GM23338 (cell line): ENCODE measurements around the gene SON. TPM values are rescaled to one million over a fixed set of nuclear protein-coding genes. Genes with fewer than 3 reads are reported as not detected.
A peak's percentile ranks its signal among the peaks of the same experiment; 100 is the strongest.

Source experiments
- ATAC-seq: fragments of 200-7000 bp; cut with Tn5 transposase; 3 replicates; pipeline ENCODE4 v1.9.1; 2020
- DNase-seq: peaks from one replicate; pipeline ENCODE4 v3.0.0-alpha.2; 2015; ENCODE audit warnings: low spot score
- H2AFZ ChIP-seq: fragments of 200-600 bp; sonication (generic); 2 replicates; pipeline ENCODE4 v1.8.0; 2016; ENCODE audit warnings: antibody characterized with exemption, mild to moderate bottlenecking, moderate library complexity
- H3F3A ChIP-seq: fragments of 200-600 bp; sonication (generic); replicated peaks from 2 replicates; pipeline ENCODE4 v1.8.0; 2017; ENCODE audit warnings: antibody characterized with exemption, mixed run types, low read depth
- H3K27ac ChIP-seq: fragments of 200-600 bp; sonication (generic); 2 replicates; pipeline ENCODE4 v1.6.1; 2016; ENCODE audit warnings: low read depth
- H3K27me3 ChIP-seq: fragments of 200-600 bp; sonication (generic); 2 replicates; pipeline ENCODE4 v1.8.0; 2016; ENCODE audit warnings: mild to moderate bottlenecking, mixed run types, moderate library complexity; ENCODE audit not compliant: insufficient read depth
- H3K36me3 ChIP-seq: fragments of 200-600 bp; sonication (generic); 2 replicates; pipeline ENCODE4 v1.8.0; 2016; ENCODE audit warnings: mild to moderate bottlenecking; ENCODE audit not compliant: insufficient read depth
- H3K4me1 ChIP-seq: fragments of 200-600 bp; sonication (generic); 2 replicates; pipeline ENCODE4 v1.8.0; 2016; ENCODE audit warnings: mild to moderate bottlenecking, moderate library complexity; ENCODE audit not compliant: insufficient read depth
- H3K4me2 ChIP-seq: fragments of 200-600 bp; sonication (generic); 2 replicates; pipeline ENCODE4 v1.7.1; 2017; ENCODE audit warnings: mixed run types
- H3K4me3 ChIP-seq: fragments of 200-600 bp; sonication (generic); 2 replicates; pipeline ENCODE4 v1.6.1; 2016; ENCODE audit warnings: mixed run types
- H3K79me2 ChIP-seq: fragments of 200-600 bp; sonication (generic); replicated peaks from 2 replicates; pipeline ENCODE4 v1.8.0; 2017; ENCODE audit warnings: mild to moderate bottlenecking; ENCODE audit not compliant: insufficient read depth
- H3K9me2 ChIP-seq: fragments of 200-600 bp; sonication (generic); 2 replicates; pipeline ENCODE4 v1.8.0; 2017; ENCODE audit not compliant: insufficient read depth
- H4K20me1 ChIP-seq: fragments of 200-600 bp; sonication (generic); replicated peaks from 2 replicates; pipeline ENCODE4 v1.8.0; 2017; ENCODE audit warnings: mild to moderate bottlenecking; ENCODE audit not compliant: insufficient read depth
- H3K27ac Mint-ChIP-seq: 2 replicates; pipeline ENCODE4 v1.8.0; 2020; ENCODE audit warnings: inconsistent platforms, mild to moderate bottlenecking, moderate library complexity, mixed read lengths
- H3K27me3 Mint-ChIP-seq: 3 replicates; pipeline ENCODE4 v1.8.0; 2022; ENCODE audit warnings: low read depth, mild to moderate bottlenecking, moderate library complexity, mixed read lengths, inconsistent platforms; ENCODE audit not compliant: insufficient read depth, poor library complexity
- H3K36me3 Mint-ChIP-seq: 3 replicates; pipeline ENCODE4 v1.8.0; 2021; ENCODE audit warnings: low read depth, mild to moderate bottlenecking, inconsistent platforms, moderate library complexity, mixed read lengths
- H3K4me1 Mint-ChIP-seq: 3 replicates; pipeline ENCODE4 v1.8.0; 2020; ENCODE audit warnings: mild to moderate bottlenecking, inconsistent platforms, mixed read lengths
- H3K4me3 Mint-ChIP-seq: 3 replicates; pipeline ENCODE4 v1.8.0; 2021; ENCODE audit warnings: moderate library complexity, mild to moderate bottlenecking, inconsistent platforms, mixed read lengths
- H3K9me3 Mint-ChIP-seq: 3 replicates; pipeline ENCODE4 v1.8.0; 2020; ENCODE audit warnings: moderate library complexity, mild to moderate bottlenecking, inconsistent platforms, mixed read lengths
- ETS1 ChIP-seq: IDR thresholded peaks from 2 replicates; pipeline ENCODE4 v1.6.1; 2016; ENCODE audit warnings: antibody characterized with exemption
- EZH2phosphoT487 ChIP-seq: fragments of 200-600 bp; sonication (generic); IDR thresholded peaks from one replicate; pipeline ENCODE4 v1.8.1; 2018; ENCODE audit warnings: antibody characterized with exemption; ENCODE audit not compliant: unreplicated experiment
- JUNB ChIP-seq: IDR thresholded peaks from one replicate; pipeline ENCODE4 v1.6.1; 2016; ENCODE audit warnings: antibody characterized with exemption; ENCODE audit not compliant: unreplicated experiment
- NANOG ChIP-seq: IDR thresholded peaks from 2 replicates; pipeline ENCODE4 v1.6.1; 2016; ENCODE audit warnings: antibody characterized with exemption, borderline replicate concordance
- ZNF462 ChIP-seq: fragments of 250-450 bp; sonication (Bioruptor Pico); IDR thresholded peaks from 2 replicates; pipeline ENCODE4 v1.5.0; 2020; ENCODE audit warnings: mild to moderate bottlenecking, moderate library complexity
- polyA plus RNA-seq: library from polyadenylated mRNA; unstranded; fragments of >200 nt; fragmentation: Nextera tagmentation; extraction: Ambion mirVana; gene quantifications from 2 replicates; pipeline ENCODE4 v1.2.1, GENCODE V29; 2016
- total RNA-seq: library from RNA; depleted of rRNA; stranded (reverse); fragments of >200 nt; shearing (Covaris generic); gene quantifications from 2 replicates; pipeline ENCODE4 v1.2.3, GENCODE V29; 2014

Gene SON
- total and polyA plus RNA-seq, 2 experiments from 2014 or later, result 361 to 1,421 TPM

GRCh38 chr21:33587792-33588484 lies 45.1 kb downstream of the SON start:
- H3K27me3 Mint-ChIP-seq, result peaks cover 9% of the 10 kb centered on the region
- H3K79me2 ChIP-seq, result peaks cover 24% of the 10 kb centered on the region
- peaks cover 11% of the 10 kb centered on the region; the same call in 1 of the 2 replicates for H3F3A ChIP-seq
- 0 out of 2 replicates have a peak, but pooled peaks cover 8% of the 10 kb centered on the region for H3K27me3 ChIP-seq
- 0 out of 2 replicates have a peak, but pooled peaks cover 7% of the 10 kb centered on the region for H3K36me3 ChIP-seq
- no peak overlapping the region for H3K27ac ChIP-seq
- H3K9me3 Mint-ChIP-seq, result no peaks in the 10 kb centered on the region
- TF ChIP-seq ZNF462 (CRISPR knock-in tag), result no peak
- TF ChIP-seq EZH2phosphoT487, result no peak
- TF ChIP-seq ETS1, result no peak
- TF ChIP-seq JUNB, result no peak
- no peak for TF ChIP-seq NANOG
- H3K27ac Mint-ChIP-seq, result peak overlapping the region; percentile 74; the same call in 1 of the 2 replicates
- peak overlapping the region; percentile 87 for H3K4me3 ChIP-seq
- H3K36me3 Mint-ChIP-seq, result peaks cover 25% of the 10 kb centered on the region; the same call in 2 of the 3 replicates
- H3K4me1 Mint-ChIP-seq, result peaks cover 11% of the 10 kb centered on the region
- no peaks in the 10 kb centered on the region for H3K9me2 ChIP-seq
- 0 out of 2 replicates have a peak, but pooled peaks cover 8% of the 10 kb centered on the region for H4K20me1 ChIP-seq
- DNase-seq, result peak; percentile 57
- peak overlapping the region; percentile 91 for H3K4me2 ChIP-seq
- H2AFZ ChIP-seq, result peak overlapping the region; percentile 92
- H3K4me1 ChIP-seq, result peaks cover 14% of the 10 kb centered on the region; the same call in 1 of the 2 replicates
- peak; percentile 65 for ATAC-seq
- H3K4me3 Mint-ChIP-seq, result peak overlapping the region; percentile 88
